RPMI8226 (cell line): ENCODE data around the gene ESR1.

Experiments used
- DNase-seq: peaks from one replicate; pipeline ENCODE4 v3.0.0-alpha.2; 2015

Gene ESR1

GRCh38 chr6:152147269-152147668 lies 339.8 kb downstream of the ESR1 start:
- no peak for DNase-seq

DNA sequence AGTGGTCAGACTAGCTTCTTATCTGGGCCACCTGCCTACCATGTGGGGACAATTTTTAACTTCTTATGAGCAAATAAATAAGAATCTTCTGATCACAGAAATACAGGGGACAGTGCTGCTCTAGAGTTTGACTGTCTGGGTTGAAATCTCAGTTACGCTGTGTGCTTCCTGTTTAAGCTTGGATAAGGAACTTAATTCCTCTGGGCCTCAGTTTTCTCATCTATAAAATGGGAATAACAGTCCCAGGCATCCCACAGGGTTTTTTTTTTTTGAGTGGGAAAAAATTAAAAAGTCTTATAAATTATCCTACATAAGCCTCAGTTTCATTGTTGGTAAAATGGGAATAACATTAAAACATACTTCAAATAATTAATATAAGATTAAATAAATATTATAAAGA lies 340.9 kb downstream of the ESR1 start:
- no peak for DNase-seq

- no peak for DNase-seq
Measured at GRCh38 chr6:152150196-152150595, 342.7 kb downstream of the ESR1 start.

- no peak for DNase-seq
Measured at GRCh38 chr6:152151920-152152319, 344.4 kb downstream of the ESR1 start.

DNA sequence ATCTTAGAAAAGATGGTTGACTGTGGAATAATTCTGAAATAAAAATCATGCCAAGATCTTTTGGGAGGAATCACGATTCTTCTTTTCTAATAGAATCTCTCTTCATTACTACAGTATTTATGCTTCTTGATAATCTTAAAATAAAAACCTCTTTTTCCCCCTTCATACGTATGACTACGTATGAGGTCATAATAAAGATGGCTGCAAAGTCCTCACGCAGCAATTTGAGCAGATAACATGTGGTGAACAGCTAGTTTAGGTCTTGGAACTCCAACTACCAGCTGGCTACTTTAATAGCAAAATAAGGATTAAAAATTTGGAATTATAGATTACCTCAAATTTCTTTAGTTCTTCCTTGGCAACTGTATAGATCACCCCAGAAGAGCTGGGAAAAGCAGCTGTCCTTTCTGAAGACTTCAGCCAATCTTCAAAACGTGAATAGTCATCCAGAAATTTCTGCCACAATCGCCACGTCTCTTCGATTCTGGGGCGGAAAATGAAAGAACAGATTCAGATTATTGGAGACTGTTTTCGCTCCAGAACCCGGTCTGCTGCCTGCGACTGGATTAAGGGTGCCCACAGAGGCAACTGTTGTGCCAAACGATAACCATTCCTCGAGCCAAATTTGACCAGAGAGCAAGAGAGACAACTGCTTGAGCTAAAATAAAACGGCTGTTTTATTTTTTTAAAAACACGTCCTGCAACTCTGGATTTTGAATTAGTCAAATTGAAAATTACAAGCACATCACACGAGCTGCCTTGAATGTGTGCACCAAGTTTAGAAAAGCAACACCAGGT lies 347.3 kb downstream of the ESR1 start:
- DNase-seq: no peak

GRCh38 chr6:152155792-152156191 lies 348.3 kb downstream of the ESR1 start:
- no peak for DNase-seq

- DNase-seq: no peak
Measured at GRCh38 chr6:152160346-152160745, 352.9 kb downstream of the ESR1 start.

- DNase-seq: no peak
Measured at GRCh38 chr6:152161501-152161900, 354.0 kb downstream of the ESR1 start.

DNA sequence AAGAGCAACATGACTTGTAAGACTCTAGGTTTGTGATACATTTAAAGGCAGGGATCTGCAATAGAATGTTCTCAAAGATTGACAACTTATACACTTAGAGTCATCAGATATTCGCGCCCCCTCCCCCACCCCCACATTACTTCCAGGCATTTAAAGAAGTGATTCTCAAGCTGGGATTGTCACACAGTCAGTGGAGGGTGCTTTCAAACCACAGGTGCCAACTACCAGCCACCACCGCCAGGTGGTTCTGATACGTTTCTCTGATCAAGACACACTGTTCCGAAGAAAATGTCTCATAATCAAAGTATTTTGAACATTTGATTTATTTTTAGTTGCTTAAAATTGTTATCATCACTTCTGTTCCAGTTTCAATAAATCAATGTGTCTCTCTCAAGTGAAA lies 357.5 kb downstream of the ESR1 start:
- DNase-seq: no peak

DNA sequence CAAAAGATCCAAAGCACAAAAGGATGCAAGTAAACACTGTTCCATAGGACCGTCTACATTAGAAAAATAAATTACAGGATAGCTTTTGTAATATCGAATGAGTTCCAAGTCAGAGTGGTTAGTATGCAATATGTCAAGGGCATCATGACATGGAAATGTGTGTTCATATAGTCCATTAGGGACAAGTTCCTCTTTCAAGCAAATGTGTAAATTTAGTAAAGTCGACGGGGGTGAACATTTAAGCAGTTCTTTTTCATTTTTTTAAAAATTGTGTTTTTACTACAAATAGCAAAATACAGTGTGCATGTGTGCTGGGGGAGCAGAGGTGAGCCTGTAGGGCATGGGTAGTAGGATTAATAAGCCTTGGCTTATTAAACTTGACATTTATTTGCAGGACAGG lies 359.0 kb downstream of the ESR1 start:
- no peak for DNase-seq

- DNase-seq: no peak
Measured at GRCh38 chr6:152166897-152167296, 359.4 kb downstream of the ESR1 start.

DNA sequence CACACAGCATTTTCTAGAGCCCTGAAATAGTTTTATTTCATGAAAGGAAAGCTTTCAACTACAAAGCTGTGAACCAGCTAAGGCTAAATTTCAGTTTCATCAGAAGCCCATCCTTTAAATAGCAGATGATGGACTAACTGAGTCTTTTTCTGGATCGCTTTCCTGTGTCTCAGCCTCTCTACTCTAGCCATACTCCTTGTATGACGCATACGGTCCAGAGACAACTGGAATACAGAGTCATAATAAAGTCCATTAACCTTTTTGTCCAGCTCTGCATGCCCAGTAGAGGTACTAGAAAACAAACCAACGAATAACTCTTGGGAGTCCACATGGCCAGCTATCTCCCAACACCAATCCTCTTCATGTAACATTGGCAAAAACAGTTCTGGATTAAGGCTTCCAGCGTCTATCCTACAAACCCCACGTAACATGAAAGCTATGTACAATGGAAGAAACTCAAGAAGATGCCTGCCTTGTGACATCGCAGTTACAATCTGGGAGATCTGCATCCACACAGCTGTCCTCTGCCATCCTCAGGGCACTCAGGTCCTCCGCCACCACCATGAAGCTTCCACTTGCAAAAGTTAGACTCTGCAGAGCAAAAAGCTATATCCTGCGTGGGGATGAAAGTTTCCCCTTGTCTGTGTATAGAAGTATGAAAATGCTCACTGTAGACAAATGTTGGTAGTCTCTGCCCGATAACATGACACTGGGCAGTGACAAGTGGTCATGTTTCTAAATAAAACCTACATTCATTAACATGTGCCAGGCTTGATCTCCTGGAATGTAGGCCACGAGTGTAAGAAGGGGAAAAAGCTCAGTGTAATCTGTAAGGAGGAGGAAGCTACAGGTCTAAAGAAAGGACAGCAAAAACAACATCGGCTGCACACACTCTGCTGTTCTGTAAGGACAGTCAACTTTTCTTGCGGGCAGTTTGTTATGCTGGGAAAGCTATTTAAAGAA lies 360.4 kb downstream of the ESR1 start:
- no peak for DNase-seq

- no peak for DNase-seq
Measured at GRCh38 chr6:152170313-152170701, 362.8 kb downstream of the ESR1 start.

DNA sequence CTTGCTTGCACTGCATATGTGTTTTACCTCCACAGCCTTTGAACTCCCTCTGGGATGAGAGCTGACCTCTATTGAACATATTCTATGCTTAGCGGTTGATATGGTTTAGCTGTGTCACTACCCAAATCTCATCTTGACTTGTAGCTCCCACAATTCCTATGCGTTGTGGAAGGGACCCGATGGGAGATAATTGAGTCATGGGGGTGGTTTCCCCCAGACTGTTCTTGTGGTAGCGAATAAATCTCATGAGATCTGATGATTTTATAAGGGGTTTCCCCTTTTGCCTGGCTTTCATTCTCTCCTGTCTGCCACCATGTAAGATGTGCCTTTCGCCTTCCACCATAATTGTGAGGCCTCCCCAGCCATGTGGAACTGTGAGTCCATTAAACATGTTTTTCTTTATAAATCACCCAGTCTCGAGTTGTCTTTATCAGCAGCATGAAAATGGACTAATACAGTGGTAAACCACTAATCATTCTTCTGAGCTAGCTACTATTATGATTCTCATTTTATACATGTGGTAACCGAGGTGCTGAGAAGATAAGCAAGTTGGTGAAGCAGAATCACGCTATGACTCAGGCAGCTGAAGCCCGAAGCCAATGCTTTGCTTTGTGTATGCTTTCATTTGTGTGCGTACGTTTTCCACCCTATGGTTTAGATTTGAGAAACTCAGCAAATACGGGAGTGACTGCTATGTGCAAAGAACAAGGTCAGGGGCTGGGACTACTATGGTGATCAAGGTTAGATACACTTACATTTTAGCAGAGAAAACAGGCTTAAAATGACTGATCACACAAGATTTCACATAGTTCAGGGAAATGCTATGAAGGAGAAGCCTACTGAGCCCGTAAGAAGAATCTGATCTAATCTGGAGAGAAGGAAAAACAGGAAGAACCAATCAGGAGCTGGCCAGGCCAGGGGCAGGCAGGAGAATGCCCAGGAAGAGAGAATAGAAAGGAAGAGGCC lies 363.5 kb downstream of the ESR1 start:
- DNase-seq: no peak

DNA sequence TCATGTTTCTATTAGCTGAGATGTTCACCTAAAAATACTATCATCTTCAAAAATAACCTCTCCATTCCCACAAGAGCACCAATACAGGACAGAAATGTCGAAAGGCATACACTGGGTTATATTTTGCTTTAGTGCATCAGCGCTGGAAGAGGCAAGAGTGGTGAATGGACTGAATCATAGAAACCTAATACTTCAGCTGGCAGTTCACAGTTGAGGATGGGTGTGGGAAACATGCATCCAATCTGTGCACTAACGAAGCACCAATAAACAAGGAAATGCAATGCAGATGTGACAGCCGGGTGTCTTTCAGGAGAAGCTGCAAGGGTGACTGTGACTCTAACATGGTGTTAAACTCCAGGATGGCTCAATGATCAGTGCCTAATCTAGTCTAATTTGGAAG lies 365.8 kb downstream of the ESR1 start:
- DNase-seq: no peak

- DNase-seq: no peak
Measured at GRCh38 chr6:152173957-152174356, 366.5 kb downstream of the ESR1 start.

DNA sequence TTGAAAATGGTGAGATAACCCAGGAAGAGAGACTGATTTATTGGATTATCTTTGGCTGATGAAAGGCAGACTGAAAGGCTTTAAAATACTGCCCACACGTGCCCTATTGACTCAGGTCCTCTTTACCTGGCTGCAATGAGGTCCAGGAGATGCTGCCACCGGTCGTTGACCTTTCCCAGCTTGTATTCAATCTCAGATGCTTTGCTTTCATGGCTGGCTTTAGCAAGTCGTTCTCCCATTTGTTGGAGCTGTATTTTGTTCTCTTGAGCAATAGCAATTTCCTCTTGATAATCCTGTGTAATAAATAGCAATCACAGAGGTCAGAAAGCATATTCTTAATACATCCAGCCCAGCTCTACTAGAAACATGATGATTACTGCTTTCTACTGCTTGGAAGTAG lies 368.8 kb downstream of the ESR1 start:
- DNase-seq: no peak
